Adrenal gland (tissue), 5 donors: ENCODE results near the gene BPIFB6.

Experiments used
- POLR2A ChIP-seq, 2 donors: fragments of 450-650 bp; IDR thresholded peaks; one replicate each; pipeline ENCODE4 v1.6.1; 2017; ENCODE audit warnings: antibody characterized with exemption in 2 of 2, mild to moderate bottlenecking in 2 of 2, moderate library complexity in 1 of 2
- TF ChIP-seq, protein P1 (sequence below), 6 experiments: fragments of 450-650 bp in 4 of 6; fragments of 200-600 bp in 2 of 6; sonication (generic) in 1 of 6; IDR thresholded peaks; 1 replicate in 5 of 6; 2 replicates in 1 of 6; pipeline versions ENCODE4 v1.5.1 to v1.8.0; 2016 to 2021; ENCODE audit warnings: antibody characterized with exemption in 6 of 6, mild to moderate bottlenecking in 2 of 6, moderate library complexity in 1 of 6
- donor health status: DM: no; HTN: no; CAD: no.

DNA sequence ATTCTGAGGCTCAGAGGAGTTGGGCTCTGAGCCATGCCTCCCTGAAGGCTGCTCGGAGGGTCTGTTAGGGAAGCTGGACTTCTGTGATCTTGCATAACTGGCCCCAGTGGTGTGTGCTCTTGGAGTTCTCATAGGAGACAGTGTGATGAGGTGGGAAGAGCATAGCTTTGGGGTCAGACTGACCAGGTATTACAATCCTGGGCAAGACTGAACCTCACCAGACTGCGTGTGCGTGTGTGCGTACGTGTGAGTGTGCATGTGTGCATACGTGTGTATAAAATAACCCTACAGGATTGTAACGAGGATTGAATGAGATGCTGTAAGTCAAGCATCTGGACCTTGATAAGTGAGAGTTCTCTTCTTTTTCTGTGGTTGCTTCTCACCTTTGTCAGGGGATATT, 13.9 kb upstream of the BPIFB6 start:
- TF ChIP-seq POLR2A (IDR thresholded peaks at IDR 0.05), result no peak
- TF ChIP-seq, protein P1, sequence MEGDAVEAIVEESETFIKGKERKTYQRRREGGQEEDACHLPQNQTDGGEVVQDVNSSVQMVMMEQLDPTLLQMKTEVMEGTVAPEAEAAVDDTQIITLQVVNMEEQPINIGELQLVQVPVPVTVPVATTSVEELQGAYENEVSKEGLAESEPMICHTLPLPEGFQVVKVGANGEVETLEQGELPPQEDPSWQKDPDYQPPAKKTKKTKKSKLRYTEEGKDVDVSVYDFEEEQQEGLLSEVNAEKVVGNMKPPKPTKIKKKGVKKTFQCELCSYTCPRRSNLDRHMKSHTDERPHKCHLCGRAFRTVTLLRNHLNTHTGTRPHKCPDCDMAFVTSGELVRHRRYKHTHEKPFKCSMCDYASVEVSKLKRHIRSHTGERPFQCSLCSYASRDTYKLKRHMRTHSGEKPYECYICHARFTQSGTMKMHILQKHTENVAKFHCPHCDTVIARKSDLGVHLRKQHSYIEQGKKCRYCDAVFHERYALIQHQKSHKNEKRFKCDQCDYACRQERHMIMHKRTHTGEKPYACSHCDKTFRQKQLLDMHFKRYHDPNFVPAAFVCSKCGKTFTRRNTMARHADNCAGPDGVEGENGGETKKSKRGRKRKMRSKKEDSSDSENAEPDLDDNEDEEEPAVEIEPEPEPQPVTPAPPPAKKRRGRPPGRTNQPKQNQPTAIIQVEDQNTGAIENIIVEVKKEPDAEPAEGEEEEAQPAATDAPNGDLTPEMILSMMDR (IDR thresholded peaks at IDR 0.05), result no peak
